ENCODE data around the gene CDKAL1.

Gene CDKAL1

DNA sequence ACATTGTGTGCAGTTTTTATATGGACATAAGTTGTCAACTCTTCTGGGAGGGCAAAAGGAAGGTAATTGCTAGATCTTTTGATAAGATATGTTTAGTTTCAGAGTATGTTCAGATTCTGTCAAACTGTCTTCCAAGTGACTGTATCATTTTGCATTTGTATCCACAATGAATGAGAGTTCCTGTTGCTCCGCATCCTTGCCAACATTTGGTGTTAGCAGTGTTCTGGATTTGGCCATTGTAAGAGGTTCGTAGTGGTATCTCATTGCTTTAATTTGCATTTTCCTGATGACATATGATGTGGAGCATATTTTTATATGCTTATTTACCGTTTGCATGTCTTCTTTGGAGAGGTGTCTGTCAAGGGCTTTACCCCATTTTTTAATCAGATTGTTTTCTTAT is 150.2 kb downstream of the CDKAL1 start:
- no peak for DNase-seq

DNA sequence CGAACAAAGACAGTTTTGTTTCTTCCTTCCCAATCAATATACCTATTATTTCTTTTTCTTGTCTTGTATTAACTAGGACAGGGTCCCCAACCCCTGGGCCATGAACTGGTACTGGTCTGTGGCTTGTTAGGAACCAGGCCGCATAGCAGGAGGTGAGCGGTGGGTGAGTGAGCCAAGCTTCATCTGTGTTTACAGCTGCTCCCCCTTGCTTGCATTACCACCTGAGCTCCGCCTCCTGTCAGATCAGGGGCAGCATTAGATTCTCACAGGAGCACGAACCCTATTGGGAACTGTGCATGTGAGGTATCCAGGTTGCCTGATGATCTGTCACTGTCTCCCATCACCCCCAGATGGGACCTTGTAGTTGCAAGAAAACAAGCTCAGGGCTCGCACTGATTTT is 151.9 kb downstream of the CDKAL1 start:
- DNase-seq = no peak

DNA sequence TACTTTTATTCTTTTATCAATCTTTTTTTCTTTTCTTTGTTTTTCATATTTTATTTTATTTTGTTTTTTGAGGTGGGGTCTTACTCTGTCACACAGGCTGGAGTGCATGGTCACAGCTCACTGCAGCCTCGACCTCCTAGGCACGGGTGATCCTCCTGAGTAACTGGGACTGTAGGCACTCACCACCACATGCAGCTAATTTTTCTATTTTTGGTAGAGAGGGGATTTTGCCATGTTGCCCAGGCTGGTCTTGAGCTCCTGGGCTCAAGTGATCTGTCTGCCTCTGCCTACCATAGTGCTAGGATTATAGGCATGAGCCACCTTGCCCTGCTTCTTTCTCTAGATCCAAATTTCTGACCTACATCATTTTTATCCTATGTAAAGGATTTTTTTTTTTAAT is 153.2 kb downstream of the CDKAL1 start:
- no peak for DNase-seq

DNA sequence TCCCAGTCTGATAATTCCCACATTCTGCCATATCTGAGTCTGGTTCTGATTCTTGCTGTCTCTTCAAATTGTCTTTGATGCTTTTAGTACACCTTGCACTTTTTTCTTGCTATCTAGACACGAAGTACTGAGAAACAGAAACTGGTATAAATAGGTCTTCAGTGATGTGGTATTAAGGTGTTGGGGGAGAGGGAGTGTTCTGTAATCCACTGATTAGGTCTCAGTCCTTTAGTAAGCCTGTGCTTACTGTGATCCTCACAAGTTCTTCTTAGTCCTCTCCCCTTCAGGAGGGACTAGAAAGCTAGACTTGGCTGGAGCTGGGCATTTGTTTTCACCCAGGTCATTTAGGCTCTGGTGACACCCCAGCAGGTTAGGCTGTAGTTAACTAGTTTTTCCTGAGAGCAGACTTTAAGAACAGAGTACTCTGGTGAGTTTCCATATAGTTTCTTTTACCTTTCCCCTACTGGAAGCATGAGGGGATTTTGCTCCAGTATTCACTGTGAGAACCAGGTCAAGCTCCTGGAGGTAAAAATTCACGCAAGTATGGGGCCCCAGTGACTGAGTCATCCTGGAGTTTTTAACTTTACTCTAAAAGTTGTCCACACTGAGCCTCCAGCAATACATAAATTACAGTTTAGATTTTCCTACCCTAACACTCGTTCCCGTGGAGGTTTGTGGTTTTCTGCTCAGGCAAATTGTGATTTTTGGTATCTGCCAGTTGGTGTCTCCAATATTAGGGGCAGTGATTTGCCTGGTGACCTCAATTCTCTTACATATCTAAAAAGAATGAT is 154.6 kb downstream of the CDKAL1 start:
- peak in 2 of 5 experiments; percentile 2 to 45 for DNase-seq

DNA sequence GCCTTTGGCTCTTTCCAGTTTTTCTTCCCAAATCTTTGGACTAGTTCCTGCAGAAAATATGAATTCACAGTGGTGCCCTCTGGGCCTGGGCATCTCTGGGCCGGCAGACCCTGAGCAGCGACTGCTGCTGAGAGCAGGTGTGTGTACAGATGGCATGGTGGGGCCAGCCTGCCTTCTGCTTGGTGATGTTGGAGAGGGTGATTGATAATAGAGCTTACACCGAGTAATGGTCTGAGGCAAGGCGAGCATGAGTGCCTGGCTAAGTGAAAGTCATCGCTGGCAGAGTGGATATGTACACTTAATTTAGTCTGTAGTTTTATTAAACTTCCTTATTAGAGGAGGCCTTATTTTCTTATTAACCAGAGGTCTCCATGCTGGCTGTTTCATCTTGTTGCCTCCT is 156.9 kb downstream of the CDKAL1 start:
- DNase-seq = no peak

DNA sequence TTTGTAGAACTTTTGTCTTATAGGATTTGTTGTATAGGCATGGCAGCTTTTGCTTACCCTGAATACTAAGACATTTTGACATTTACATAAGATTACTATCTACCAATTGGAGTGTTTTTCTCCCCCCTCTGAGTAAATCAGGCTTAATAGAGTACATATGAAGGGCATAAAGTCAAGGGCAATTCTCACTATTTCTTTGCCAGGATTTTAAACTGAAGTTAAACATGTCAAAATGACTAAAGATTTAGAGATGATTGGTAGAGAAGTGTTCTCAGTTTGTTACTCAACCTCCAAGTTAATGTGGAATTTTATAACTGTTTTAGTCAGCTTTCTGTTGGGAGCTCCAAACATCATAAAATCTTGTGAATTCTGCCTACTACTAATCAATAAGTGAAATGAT is 157.8 kb downstream of the CDKAL1 start:
- no peak for DNase-seq

DNA sequence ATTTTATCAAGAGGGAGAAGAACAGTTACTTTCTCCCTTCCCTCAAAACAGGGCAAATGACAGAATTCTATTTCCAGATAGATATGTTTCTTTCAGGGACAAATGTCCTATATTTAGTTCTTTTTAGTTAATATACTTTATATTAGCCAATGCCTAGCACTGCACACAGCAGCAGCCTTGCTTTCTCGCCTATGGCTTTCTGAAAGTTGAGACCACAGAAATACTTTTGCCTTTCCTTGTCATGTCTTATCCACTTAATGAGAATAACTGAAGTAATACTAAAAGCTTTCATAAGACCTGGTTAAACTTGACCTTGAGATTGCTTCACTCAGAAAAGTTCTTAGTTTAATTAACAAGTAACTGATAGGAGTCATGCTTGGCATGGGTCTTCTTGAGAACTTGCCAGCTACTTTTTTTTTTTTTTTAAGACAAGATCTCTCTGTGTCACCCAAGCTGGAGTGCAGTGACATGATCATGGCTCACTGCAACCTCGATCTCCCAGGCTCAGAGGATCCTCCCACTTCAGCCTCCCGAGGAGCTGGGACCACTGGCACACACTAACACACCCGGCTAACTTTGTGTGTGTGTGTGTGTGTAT is 159.3 kb downstream of the CDKAL1 start:
- DNase-seq = no peak

DNA sequence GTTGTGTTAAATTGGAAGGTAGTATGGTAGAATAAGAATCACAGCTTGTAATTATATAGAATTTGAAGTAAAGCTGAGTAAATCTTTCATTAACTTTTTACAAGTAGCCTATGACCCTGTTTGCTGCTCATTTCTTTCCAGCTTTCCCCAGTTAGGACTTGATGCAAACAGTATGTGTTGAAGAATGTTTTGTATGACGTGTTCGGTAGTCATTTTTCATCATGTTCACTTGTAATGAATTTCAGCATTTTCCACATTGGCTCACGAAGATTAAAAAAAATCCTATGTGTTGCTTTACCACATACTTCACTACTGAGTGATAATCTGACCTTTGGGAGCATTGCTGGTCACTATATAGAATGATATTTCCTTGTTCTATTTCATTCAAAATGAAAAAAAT is 162.4 kb downstream of the CDKAL1 start:
- DNase-seq = no peak

DNA sequence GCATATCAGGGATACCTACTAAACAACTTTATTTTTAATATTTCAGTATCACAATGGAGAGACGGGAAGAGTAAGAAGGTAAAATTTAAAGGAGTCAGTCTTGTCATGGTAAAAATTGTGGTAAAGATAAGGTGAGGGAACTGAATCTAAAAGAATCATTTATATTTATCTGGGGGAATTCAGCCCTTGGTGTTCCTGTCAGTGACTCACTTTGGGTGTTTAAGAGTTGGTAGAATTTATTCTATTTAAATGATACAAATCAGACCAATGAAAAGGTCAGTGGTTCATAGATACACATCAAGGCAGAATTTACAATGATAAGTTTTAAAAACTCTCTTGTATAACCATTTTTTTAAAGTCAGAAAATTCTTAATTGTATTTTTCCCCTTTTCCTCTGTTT is 164.4 kb downstream of the CDKAL1 start:
- DNase-seq = no peak

DNA sequence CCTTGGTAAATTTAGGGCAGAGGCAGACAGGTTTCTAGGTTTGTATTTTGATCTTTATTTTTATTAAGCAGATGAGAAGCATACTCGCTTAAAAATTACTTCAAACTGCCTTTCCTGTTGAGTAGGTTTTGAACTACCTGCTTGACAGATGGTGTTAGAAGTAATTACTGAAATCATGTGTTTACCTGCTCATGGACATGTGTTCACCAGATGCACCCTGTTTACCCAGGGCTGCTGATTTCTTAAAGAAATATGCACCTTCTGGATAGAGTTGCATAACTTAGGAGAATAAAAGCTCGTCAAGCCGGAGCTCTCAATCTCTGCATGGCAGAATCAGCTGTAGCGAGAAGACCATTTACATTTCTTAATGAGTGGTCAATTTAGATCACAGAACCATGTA is 165.1 kb downstream of the CDKAL1 start:
- no peak for DNase-seq

DNA sequence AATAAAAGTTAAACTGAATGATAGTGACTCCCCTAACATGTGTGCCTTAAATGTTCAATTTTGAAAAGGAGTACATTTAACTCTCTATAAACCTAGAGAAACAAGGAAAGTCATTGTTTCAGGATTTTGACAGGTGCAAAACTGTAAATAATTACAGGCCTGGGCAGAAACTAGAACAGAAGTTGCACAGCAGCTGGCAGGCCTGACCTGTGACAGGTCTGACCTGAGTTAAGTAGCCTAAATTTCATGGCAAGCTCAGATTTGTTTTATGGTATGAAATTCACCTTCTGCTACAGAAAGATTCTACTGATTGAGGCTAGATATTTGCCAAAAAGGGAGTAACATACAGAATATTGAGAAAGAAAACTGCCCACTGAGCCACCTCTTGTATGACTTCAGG is 166.1 kb downstream of the CDKAL1 start:
- DNase-seq = no peak

DNA sequence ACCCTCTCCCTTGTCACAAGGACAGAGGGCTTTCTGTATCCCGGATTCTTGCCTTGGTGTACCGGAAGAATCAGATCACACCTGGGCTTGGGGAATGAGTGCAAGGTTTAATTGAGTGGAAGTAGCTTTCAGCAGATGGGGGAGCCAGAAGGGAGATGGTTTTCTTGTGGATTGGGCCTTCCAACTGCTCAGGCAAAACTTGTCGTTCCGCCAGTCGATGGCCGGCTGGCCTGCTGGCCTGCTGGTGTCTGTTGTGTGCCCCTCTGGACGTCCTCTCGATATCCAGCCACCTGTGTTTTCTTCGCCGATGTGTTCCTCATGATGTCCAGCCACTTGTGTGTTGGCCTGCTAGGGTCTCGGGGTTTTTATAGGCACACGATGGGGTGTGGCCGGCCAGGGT is 168.1 kb downstream of the CDKAL1 start:
- DNase-seq = no peak

DNA sequence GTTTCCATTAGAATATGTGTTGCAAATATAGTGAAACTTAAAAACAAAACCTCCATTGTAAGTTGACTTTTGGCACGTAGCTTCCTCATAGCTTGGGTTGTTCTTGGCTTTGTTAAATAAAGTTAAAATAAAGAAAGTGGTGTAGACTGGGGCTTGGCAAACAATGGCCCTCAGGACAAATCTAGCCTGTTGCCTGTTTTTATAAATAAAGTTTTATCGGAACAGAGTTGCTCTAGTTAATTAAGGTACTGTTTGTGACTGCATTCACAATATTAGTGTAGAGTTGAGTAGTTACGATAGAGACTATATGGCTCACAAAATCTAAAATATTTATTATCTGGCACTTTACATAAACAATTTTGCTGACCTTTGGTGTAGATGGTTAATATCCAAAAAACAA is 168.8 kb downstream of the CDKAL1 start:
- DNase-seq = no peak

DNA sequence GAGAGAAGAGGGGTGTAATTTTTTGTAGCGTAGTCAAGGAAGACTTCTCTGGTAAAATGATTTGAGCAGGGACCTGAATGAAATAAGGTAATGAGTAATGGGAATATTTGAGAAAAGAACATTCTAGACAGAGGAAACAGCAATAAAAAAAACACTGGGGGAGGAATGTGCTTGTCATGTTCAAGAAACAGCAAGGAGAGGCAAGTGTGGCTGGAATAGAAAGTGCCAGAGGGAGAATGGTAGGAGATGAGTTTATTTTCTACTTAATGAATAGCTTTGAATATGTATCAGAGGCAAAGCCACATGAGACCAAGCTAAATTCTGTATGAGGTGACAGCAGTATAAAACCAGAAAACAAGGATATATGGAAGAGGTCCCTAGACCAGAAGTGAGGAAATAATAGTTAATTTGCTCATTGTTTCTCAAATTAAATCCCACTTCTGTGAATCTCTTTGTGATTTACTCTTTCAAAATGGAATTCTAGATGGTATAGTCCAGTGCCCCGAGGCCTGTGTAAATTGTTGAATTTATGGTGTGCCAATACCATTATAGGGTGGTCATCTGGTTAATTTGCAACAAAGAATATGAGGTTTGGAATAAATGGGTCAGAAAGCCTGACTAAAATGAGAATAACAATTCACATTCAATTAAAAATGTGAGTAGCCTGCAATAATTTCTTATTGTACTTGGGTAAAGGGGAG is 170.2 kb downstream of the CDKAL1 start:
- DNase-seq = no peak

DNA sequence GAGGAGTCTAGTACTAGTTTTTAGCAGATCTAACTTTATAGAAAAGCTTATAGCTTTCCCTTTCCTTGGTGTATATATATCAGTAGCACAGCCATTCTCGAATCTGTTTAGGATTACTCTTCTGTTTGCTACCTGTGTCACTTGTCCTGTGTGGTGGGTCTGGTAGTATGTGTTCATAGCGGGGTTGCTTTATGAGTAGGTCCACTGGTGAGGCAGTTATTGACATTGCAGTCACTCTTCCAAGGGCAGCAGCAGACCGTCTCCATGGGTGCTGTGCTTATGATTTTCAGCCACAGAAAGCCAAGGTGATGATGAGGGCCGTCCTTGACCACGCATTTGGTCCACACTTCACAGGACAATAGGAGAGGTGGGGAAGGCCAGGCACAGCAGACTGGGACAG is 171.5 kb downstream of the CDKAL1 start:
- DNase-seq = no peak

DNA sequence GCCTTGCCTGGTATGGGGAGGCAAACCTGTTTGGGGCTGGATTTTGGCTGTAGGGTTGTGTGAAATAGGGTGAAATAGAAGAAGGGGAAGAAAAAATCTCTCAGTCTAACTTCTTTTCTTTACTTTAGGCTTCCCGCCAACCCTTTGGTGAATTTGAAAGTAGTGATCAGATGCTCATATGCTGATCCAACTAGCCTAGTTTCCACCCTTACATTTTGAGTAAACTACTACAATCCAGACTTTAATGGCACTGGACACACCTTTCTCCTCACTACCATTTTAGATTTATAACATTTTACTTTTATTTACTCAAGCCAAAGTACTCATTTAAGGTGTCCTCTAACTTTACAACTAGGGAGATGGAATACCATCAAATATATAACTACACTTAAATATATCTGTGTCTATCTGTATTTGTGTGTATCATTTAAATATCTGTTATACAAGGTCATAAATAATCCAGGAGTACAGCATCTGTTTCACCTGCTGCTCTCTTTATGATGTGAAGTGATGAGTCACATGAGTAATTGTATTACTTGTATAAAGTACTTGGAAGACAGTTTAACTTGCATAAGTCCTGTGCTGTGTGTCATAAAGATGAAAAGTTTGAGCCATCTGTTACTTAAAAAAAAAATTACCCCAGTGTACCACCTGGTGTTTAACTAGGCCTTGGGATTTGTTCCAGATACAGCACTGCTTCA is 172.1 kb downstream of the CDKAL1 start:
- no peak for DNase-seq

DNA sequence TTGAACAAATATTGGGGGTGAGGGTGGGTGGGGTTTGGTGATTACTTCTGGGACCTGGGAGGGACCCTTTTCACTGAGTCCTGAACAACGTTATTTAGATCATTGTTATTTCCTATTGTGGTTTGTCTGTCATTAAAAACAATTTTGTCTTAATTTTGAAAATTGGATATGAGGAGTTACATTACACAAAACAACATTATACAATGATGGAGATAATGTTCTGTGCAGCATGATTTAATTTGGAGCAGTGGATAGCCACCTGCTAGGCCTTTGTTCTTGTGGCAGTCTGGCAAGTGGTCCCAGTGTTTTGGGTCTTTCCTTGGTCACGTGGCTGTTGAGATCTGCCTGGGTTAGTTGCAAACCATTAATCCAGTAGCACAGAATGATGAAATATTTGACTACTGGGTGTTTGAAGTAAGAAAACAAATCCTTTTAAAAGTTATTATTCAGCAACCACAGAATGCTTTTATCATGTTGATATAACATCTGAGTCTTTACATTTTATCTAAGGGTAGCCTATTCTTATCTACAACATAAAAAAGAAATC is 172.8 kb downstream of the CDKAL1 start:
- no peak for DNase-seq

DNA sequence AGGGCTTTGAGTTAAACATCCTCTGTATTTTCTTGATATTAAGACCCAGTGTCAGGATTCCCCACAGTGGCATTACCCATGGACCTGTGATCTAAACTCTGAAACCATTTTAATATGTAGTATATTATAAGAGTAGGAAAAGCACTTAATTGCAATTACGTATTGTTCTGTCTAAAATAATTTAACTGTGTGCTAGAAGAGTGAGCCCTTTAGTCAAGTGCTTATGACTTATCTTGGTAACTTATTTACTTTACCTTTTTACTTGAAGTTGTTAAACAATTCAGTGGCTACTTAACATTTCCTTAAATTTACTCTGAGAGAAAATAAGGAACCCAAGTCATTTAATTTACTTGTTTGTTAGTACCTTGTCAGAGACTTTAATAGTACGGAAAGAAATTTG is 173.6 kb downstream of the CDKAL1 start:
- no peak for DNase-seq

DNA sequence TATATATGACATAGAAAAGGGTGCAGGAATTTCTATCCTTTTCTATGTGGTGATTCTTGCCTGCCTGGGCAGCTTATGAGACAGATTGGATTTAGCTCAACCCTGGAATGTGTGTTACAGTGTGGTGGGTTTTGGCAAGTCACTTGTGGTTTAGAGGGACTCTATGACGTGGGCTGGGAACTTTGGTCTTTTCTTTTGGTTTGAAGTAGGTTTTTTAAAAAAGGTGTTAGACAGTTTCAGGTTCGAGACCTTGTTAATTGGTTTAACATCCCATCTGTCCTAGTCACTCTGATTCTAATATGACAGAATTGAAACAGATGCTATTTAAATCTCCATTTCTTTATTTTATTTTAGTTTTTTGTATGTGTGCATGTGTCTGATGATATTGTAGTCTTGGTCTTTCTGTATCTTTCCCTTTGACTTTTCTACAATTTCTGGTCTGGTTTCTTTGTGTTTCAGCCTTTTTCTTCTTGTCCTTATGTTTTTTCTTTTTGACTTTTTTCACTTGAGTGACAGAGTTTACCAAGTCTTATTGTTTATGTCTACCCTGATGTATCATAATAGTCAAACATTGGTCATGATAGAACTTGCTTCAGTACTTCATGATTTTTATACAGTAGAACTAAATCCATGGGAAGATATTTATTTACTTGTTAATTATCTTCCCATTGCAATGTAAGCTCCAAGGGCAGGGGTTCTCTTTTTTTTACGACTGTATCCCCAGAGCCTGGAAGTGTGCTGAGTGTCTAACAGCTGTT is 174.3 kb downstream of the CDKAL1 start:
- peak in 2 of 5 experiments; percentile 46 to 64 for DNase-seq

DNA sequence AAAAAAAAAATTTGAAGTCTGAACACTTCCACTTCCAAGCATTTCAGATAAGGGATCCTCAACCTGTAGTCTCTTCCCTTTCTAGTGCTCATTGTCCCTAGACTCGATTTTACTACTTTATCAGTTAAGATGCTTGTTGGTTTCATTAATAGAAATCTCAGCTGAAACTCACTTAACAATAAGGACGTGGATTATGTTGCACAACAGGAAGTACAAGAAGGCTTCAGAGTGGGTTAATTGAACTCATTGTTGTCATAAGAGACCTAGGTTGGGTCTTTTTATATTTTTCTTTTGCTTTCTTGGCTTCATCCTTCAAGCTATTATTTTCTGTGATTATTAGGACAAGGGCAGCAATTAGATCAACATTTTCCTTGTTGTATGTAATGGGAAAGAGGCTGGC is 175.2 kb downstream of the CDKAL1 start:
- DNase-seq = no peak

DNA sequence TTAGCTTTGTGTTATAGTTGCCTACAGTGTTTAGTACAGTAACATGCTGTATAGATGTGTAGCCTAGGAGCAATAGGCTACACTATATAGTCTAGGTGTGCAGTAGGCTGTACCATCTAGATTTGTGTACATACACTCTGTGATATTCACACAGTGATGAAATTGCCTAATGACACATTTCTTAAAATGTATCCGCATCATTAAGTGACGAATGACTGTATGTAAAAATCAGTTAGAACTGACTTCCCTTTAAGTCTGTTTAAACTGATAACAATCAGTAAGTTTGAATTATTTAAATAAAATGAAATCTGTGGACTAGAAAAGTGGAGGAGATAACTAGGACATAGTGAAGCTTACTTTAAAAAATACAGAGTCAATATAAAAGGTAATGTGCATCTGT is 176.1 kb downstream of the CDKAL1 start:
- peak in 1 of 5 experiments; percentile 49 for DNase-seq

DNA sequence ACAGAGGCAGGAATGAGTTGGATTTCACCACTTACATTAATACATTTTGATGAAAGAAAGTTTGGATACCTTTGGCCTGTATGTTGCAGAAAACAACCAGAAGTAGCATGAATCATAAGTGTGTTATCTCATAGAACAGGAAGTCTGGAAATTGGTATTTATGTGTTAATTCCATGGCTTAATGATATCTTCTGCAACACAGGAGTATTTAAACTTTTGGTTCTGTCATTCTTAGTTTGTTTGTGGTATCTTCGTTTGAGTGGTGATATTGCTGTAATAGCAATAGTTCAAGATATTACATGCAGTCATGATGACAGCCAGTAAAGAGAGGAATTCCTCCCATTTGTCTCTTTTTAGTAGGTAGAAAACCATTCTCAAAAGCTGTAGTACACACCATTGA is 177.3 kb downstream of the CDKAL1 start:
- DNase-seq = no peak
